SK-N-SH (cell line): ENCODE measurements around the gene RELN. TPM values are rescaled to one million over a fixed set of nuclear protein-coding genes. Genes with fewer than 3 reads are reported as not detected.

Experiments used
- CTCF ChIA-PET: fragments of 300-600, 350-600 bp; formaldehyde crosslinking; extraction: SDS; loops from one replicate; lab custom pipeline; 2021; lab: Yijun Ruan, JAX
- POLR2A ChIA-PET: fragments of 350-600 bp; sonication (Branson Sonifier 250); formaldehyde crosslinking; extraction: SDS; loops from one replicate; lab custom pipeline; 2020; ENCODE audit warnings: antibody characterized with exemption, inconsistent platforms; lab: Yijun Ruan, JAX
- DNase-seq: peaks from one replicate; pipeline ENCODE4 v3.0.0; 2012
- H2AFZ ChIP-seq: fragments of 200-600 bp; sonication (generic); 2 replicates; pipeline ENCODE4 v1.8.1; 2016; ENCODE audit warnings: antibody characterized with exemption, mild to moderate bottlenecking, low read depth
- H3F3A ChIP-seq: fragments of 200-600 bp; sonication (generic); replicated peaks from 2 replicates; pipeline ENCODE3; 2016; ENCODE audit warnings: antibody characterized with exemption, mild to moderate bottlenecking; ENCODE audit not compliant: insufficient read depth
- H3K27ac ChIP-seq, 2 experiments: fragments of 200-500 bp in 1 of 2; fragments of 200-600 bp in 1 of 2; sonication (Bioruptor generic) in 1 of 2; sonication (generic), shearing (Covaris generic) in 1 of 2; 2 replicates each; pipeline versions ENCODE4 v1.5.1 to v1.6.1; 2014 to 2016; ENCODE audit warnings: low read depth in 2 of 2, inconsistent platforms in 1 of 2, low read length in 1 of 2, mild to moderate bottlenecking in 1 of 2, mixed read lengths in 1 of 2
- H3K27me3 ChIP-seq: fragments of 200-600 bp; sonication (generic), shearing (Covaris generic); 2 replicates; pipeline ENCODE4 v1.6.1; 2016; ENCODE audit warnings: mixed run types; ENCODE audit not compliant: insufficient read depth
- H3K36me3 ChIP-seq, 2 experiments: fragments of 200-500 bp in 1 of 2; fragments of 200-600 bp in 1 of 2; sonication (Bioruptor generic) in 1 of 2; sonication (generic) in 1 of 2; replicated peaks in 1 of 2; 2 replicates each; pipeline versions ENCODE3 to v1.5.1; 2014 to 2016; ENCODE audit warnings: low read length in 1 of 2, mild to moderate bottlenecking in 1 of 2; ENCODE audit not compliant: insufficient read depth in 2 of 2, control insufficient read depth in 1 of 2
- H3K4me1 ChIP-seq, 2 experiments: fragments of 200-500 bp in 1 of 2; fragments of 200-600 bp in 1 of 2; sonication (Bioruptor generic) in 1 of 2; sonication (generic), shearing (Covaris generic) in 1 of 2; 2 replicates each; pipeline versions ENCODE4 v1.5.1 to v1.6.1; 2014 to 2016; ENCODE audit warnings: low read depth in 1 of 2, low read length in 1 of 2, mixed run types in 1 of 2; ENCODE audit not compliant: insufficient read depth in 2 of 2, control insufficient read depth in 1 of 2
- H3K4me2 ChIP-seq: fragments of 200-600 bp; sonication (generic), shearing (Covaris generic); 2 replicates; pipeline ENCODE4 v1.6.1; 2017; ENCODE audit warnings: mixed run types
- H3K4me3 ChIP-seq, 2 experiments: fragments of 200-500 bp in 1 of 2; fragments of 200-600 bp in 1 of 2; sonication (Bioruptor generic) in 1 of 2; sonication (generic), shearing (Covaris generic) in 1 of 2; 2 replicates each; pipeline versions ENCODE4 v1.5.1 to v1.8.1; 2014 to 2016; ENCODE audit warnings: low read depth in 2 of 2, inconsistent platforms in 1 of 2, low read length in 1 of 2, mild to moderate bottlenecking in 1 of 2, mixed read lengths in 1 of 2, moderate library complexity in 1 of 2
- H3K79me2 ChIP-seq: fragments of 200-600 bp; sonication (generic); 2 replicates; pipeline ENCODE4 v1.8.1; 2017; ENCODE audit warnings: mild to moderate bottlenecking; ENCODE audit not compliant: insufficient read depth
- H3K9ac ChIP-seq: fragments of 200-600 bp; sonication (generic); 2 replicates; pipeline ENCODE4 v1.6.1; 2017; ENCODE audit warnings: mixed run types
- H3K9me2 ChIP-seq: fragments of 200-600 bp; sonication (generic); 2 replicates; pipeline ENCODE4 v1.6.1; 2017; ENCODE audit warnings: mixed run types
- H3K9me3 ChIP-seq: fragments of 200-600 bp; sonication (generic); 2 replicates; pipeline ENCODE4 v1.6.1; 2017; ENCODE audit warnings: mixed run types, mild to moderate bottlenecking, moderate library complexity
- H4K20me1 ChIP-seq: fragments of 200-600 bp; sonication (generic); 2 replicates; pipeline ENCODE4 v1.6.1; 2017; ENCODE audit warnings: mild to moderate bottlenecking, mixed run types; ENCODE audit not compliant: insufficient read depth
- CTCF ChIP-seq: fragments of 200-600 bp; sonication (generic); IDR thresholded peaks from 2 replicates; pipeline ENCODE4 v1.6.1; 2017; ENCODE audit warnings: antibody characterized with exemption, mild to moderate bottlenecking, moderate library complexity
- FOXJ3 ChIP-seq: sonication (generic); formaldehyde crosslinking; IDR thresholded peaks from 2 replicates; pipeline ENCODE4 v1.5.1; 2020; ENCODE audit warnings: mild to moderate bottlenecking, missing genetic modification reagents
- IRF3 ChIP-seq: fragments of 150-350 bp; IDR thresholded peaks from 2 replicates; pipeline ENCODE4 v1.6.1; 2016; ENCODE audit warnings: mild to moderate bottlenecking, low read depth, low read length
- JUND ChIP-seq: IDR thresholded peaks from 2 replicates; pipeline ENCODE4 v1.4.0; 2012
- MAX ChIP-seq: IDR thresholded peaks from 2 replicates; pipeline ENCODE4 v1.4.0; 2012; ENCODE audit warnings: low read depth
- MEF2A ChIP-seq: IDR thresholded peaks from 2 replicates; pipeline ENCODE4 v1.4.0; 2012; ENCODE audit warnings: low read depth, borderline replicate concordance
- PBX3 ChIP-seq: IDR thresholded peaks from 2 replicates; pipeline ENCODE4; 2012
- POLR2AphosphoS5 ChIP-seq: IDR thresholded peaks from 2 replicates; pipeline ENCODE4 v1.6.1; 2012; ENCODE audit warnings: low read depth, low read length
- REST ChIP-seq: IDR thresholded peaks from 2 replicates; pipeline ENCODE4 v1.6.1; 2012; ENCODE audit warnings: mild to moderate bottlenecking, low read depth, low read length, moderate library complexity
- RXRA ChIP-seq: IDR thresholded peaks from 2 replicates; pipeline ENCODE4 v1.4.0; 2012; ENCODE audit warnings: low read depth, mild to moderate bottlenecking, borderline replicate concordance
- SMC3 ChIP-seq: IDR thresholded peaks from 2 replicates; pipeline ENCODE4 v1.6.1; 2012; ENCODE audit warnings: low read depth, low read length, improper control_type of control experiment
- TCF12 ChIP-seq: IDR thresholded peaks from 2 replicates; pipeline ENCODE4 v1.4.0; 2012
- TEAD4 ChIP-seq: IDR thresholded peaks from 2 replicates; pipeline ENCODE4 v1.4.0; 2012; ENCODE audit warnings: mild to moderate bottlenecking, borderline replicate concordance; ENCODE audit not compliant: insufficient read depth
- USF2 ChIP-seq: fragments of 150-350 bp; IDR thresholded peaks from 2 replicates; pipeline ENCODE4 v1.6.1; 2017; ENCODE audit warnings: antibody characterized with exemption, low read length, low read depth, borderline replicate concordance
- WGBS: methylation state at CpG from one replicate; pipeline ENCODE4 v1.1.6; 2017; ENCODE audit warnings: low lambda C conversion rate; 5-methylcytosine and 5-hydroxymethylcytosine counted together
- polyA plus RNA-seq, 3 experiments: library from polyadenylated mRNA; depleted of rRNA; stranded (reverse); fragments of >200 nt; gene quantifications; 2 replicates each; pipeline ENCODE4 v1.2.3, GENCODE V29; 2012

The RELN gene
- polyA plus RNA-seq, 1 of the 3 experiments (the other 2 are of a cell fraction), result 0.02 TPM

GRCh38 chr7:103626776-103627175 lies 362.7 kb downstream of the RELN start:
- Histone ChIP-seq H4K20me1 (no peaks in the 10 kb centered on the region), H2AFZ (no peak overlapping the region), H3K4me1 (no peaks in the 10 kb centered on the region; a peak in 1 of 4 replicates), H3K4me2 (no peak overlapping the region), H3K4me3 (no peak overlapping the region), H3K36me3 (no peaks in the 10 kb centered on the region), H3K9me2 (no peaks in the 10 kb centered on the region), H3K27ac (no peak overlapping the region), H3K79me2 (no peaks in the 10 kb centered on the region), H3K27me3 (no peaks in the 10 kb centered on the region), H3F3A (no peaks in the 10 kb centered on the region), H3K9me3 (no peaks in the 10 kb centered on the region), H3K9ac (no peak overlapping the region)
- POLR2A ChIA-PET, result no interaction called here
- no peak for DNase-seq
- 24% methylated on average over 1 of the region's 1 CpG for WGBS
- CTCF ChIA-PET, result interaction anchor here (1.0 to 3.0 kb wide), 3 partner anchors 12 to 179 kb away, joined by 3 to 11 read pairs (median 3); no protein-coding TSS in a partner anchor
- TF ChIP-seq TCF12, result no peak
- no peak for TF ChIP-seq RXRA
- no peak for TF ChIP-seq USF2
- no peak for TF ChIP-seq REST
- TF ChIP-seq POLR2AphosphoS5, result no peak
- no peak for TF ChIP-seq PBX3
- TF ChIP-seq MAX, result no peak
- no peak for TF ChIP-seq IRF3
- TF ChIP-seq JUND, result no peak
- no peak for TF ChIP-seq TEAD4

GRCh38 chr7:103622274-103622673 lies 367.2 kb downstream of the RELN start:
- H3K79me2 ChIP-seq, result no peaks in the 10 kb centered on the region
- no peak overlapping the region for H3K4me2 ChIP-seq
- ChIA-PET POLR2A (no interaction called here), CTCF (interaction anchor here (0.9 to 2.4 kb wide), 5 partner anchors 8 to 537 kb away, joined by 3 to 6 read pairs (median 4); no protein-coding TSS in a partner anchor)
- DNase-seq, result no peak
- H3K9me3 ChIP-seq, result no peaks in the 10 kb centered on the region
- no peak overlapping the region for H3K27ac ChIP-seq
- H2AFZ ChIP-seq, result no peak overlapping the region
- H3F3A ChIP-seq, result no peaks in the 10 kb centered on the region
- H3K9me2 ChIP-seq, result no peaks in the 10 kb centered on the region
- H4K20me1 ChIP-seq, result no peaks in the 10 kb centered on the region
- no peaks in the 10 kb centered on the region for H3K27me3 ChIP-seq
- H3K9ac ChIP-seq, result no peak overlapping the region
- H3K4me3 ChIP-seq, result no peak overlapping the region
- H3K4me1 ChIP-seq, result no peaks in the 10 kb centered on the region
- H3K36me3 ChIP-seq, result no peaks in the 10 kb centered on the region
- no peak for TF ChIP-seq FOXJ3 (CRISPR knock-in tag)
- TF ChIP-seq CTCF, result no peak
- TF ChIP-seq SMC3, result no peak
- no peak for TF ChIP-seq JUND
- TF ChIP-seq TEAD4, result no peak
- no peak for TF ChIP-seq MEF2A
- TF ChIP-seq REST, result no peak
